GM19193 (cell line): ENCODE results near the gene YDJC.

Source experiments
- POLR2A ChIP-seq: IDR thresholded peaks from 4 replicates; pipeline ENCODE4 v1.6.1; 2011; ENCODE audit not compliant: insufficient read depth, insufficient read length; ENCODE audit errors: extremely low read depth

YDJC gene

GRCh38 chr22:21624880-21625791 lies 4.7 kb downstream of the YDJC start:
- peak; percentile 37 for TF ChIP-seq POLR2A

GRCh38 chr22:21624120-21624879 lies 5.5 kb downstream of the YDJC start:
- TF ChIP-seq POLR2A = no peak

- no peak for TF ChIP-seq POLR2A
Observed at GRCh38 chr22:21623648-21623970, 6.2 kb downstream of the YDJC start.

- TF ChIP-seq POLR2A = no peak
Observed at GRCh38 chr22:21622919-21623647, 6.7 kb downstream of the YDJC start.

- TF ChIP-seq POLR2A = no peak
Observed at GRCh38 chr22:21622011-21622918, 7.6 kb downstream of the YDJC start.

GRCh38 chr22:21621025-21621424 lies 8.8 kb downstream of the YDJC start:
- no peak for TF ChIP-seq POLR2A

GRCh38 chr22:21615731-21616130 lies 14.1 kb downstream of the YDJC start:
- TF ChIP-seq POLR2A = no peak

- TF ChIP-seq POLR2A = no peak
Observed at GRCh38 chr22:21613553-21614233, 16.1 kb downstream of the YDJC start.

- no peak for TF ChIP-seq POLR2A
Observed at GRCh38 chr22:21612858-21613257, 17.0 kb downstream of the YDJC start.

- no peak for TF ChIP-seq POLR2A
Observed at GRCh38 chr22:21611210-21611977, 18.4 kb downstream of the YDJC start.

GRCh38 chr22:21606775-21607174 lies 23.0 kb downstream of the YDJC start:
- TF ChIP-seq POLR2A = no peak

- TF ChIP-seq POLR2A = no peak
Observed at GRCh38 chr22:21605887-21606564, 23.8 kb downstream of the YDJC start.
